HAP-1 (cell line): ENCODE measurements around the gene MCHR1.
"Not testable (repeated sequence)": the region's sequence is repeated elsewhere in the genome, so short reads cannot be mapped to it uniquely, and the experiment has no call there.

Source experiments
- DNase-seq, 2 experiments: peaks; one replicate each; pipeline ENCODE4 v3.0.0-alpha.2; 2016 to 2020; ENCODE audit warnings: low spot score in 2 of 2
- H3K27me3 ChIP-seq: fragments of 250-450 bp; sonication (Bioruptor Pico); 2 replicates; pipeline ENCODE4 v1.5.1; 2020; ENCODE audit warnings: low read depth, mild to moderate bottlenecking, moderate library complexity
- H3K36me3 ChIP-seq: fragments of 250-450 bp; sonication (Bioruptor Pico); replicated peaks from 2 replicates; pipeline ENCODE4 v1.5.1; 2020; ENCODE audit warnings: mild to moderate bottlenecking
- H3K4me1 ChIP-seq: fragments of 250-450 bp; sonication (Bioruptor Pico); 2 replicates; pipeline ENCODE4 v1.5.1; 2020; ENCODE audit warnings: mild to moderate bottlenecking
- H3K4me3 ChIP-seq: fragments of 250-450 bp; sonication (Bioruptor Pico); 2 replicates; pipeline ENCODE4 v1.5.1; 2020; ENCODE audit warnings: mild to moderate bottlenecking, moderate library complexity
- H3K9me3 ChIP-seq: fragments of 250-450 bp; sonication (Bioruptor Pico); 2 replicates; pipeline ENCODE4 v1.5.1; 2020; ENCODE audit warnings: mild to moderate bottlenecking, moderate library complexity
- in situ Hi-C: fragments of 300-500 bp; cut with MboI; formaldehyde crosslinking; loops from 3 replicates; pipeline ENCODE4 v1.14.3; 2020; ENCODE audit warnings: low sequenced_read_pairs, inconsistent platforms, mixed read lengths

Gene MCHR1

GRCh38 chr22:40645579-40646197 lies 33.6 kb upstream of the MCHR1 start:
- no peak for DNase-seq
- in situ Hi-C loops, result no loop called here
- Histone ChIP-seq H3K4me1 (no peaks in the 10 kb centered on the region), H3K36me3 (no peaks in the 10 kb centered on the region), H3K4me3 (no peak overlapping the region), H3K27me3 (no peaks in the 10 kb centered on the region), H3K9me3 (no peaks in the 10 kb centered on the region)

GRCh38 chr22:40648386-40648785 lies 30.9 kb upstream of the MCHR1 start:
- Histone ChIP-seq H3K4me1 (peaks cover 12% of the 10 kb centered on the region), H3K9me3 (no peaks in the 10 kb centered on the region), H3K27me3 (no peaks in the 10 kb centered on the region), H3K4me3 (no peak overlapping the region), H3K36me3 (no peaks in the 10 kb centered on the region)
- no peak for DNase-seq
- in situ Hi-C loops, result no loop called here

- in situ Hi-C loops, result loop anchor here (5.0 kb wide), 1 partner anchor 219 kb away; no protein-coding TSS in a partner anchor
- H3K4me3 ChIP-seq, result peak overlapping the region; percentile 63
- H3K36me3 ChIP-seq, result no peaks in the 10 kb centered on the region; the same call in 1 of the 2 replicates
- H3K27me3 ChIP-seq, result no peaks in the 10 kb centered on the region
- H3K4me1 ChIP-seq, result peaks cover 12% of the 10 kb centered on the region
- DNase-seq, result no peak
- H3K9me3 ChIP-seq, result no peaks in the 10 kb centered on the region
These were observed 28.2 kb upstream of the MCHR1 start for GRCh38 chr22:40651057-40651456.

- Histone ChIP-seq H3K36me3 (no peaks in the 10 kb centered on the region; the same call in 1 of the 2 replicates), H3K27me3 (no peaks in the 10 kb centered on the region), H3K9me3 (no peaks in the 10 kb centered on the region), H3K4me1 (peaks cover 12% of the 10 kb centered on the region), H3K4me3 (peak overlapping the region; percentile 63)
- in situ Hi-C loops, result loop anchor here (5.0 kb wide), 1 partner anchor 220 kb away; no protein-coding TSS in a partner anchor
- DNase-seq, result peak; percentile 94 to 95
These were observed 27.5 kb upstream of the MCHR1 start for GRCh38 chr22:40651563-40652501.

GRCh38 chr22:40653361-40653760 lies 25.9 kb upstream of the MCHR1 start:
- Histone ChIP-seq H3K36me3 (no peaks in the 10 kb centered on the region; the same call in 1 of the 2 replicates), H3K9me3 (no peaks in the 10 kb centered on the region), H3K4me1 (peaks cover 12% of the 10 kb centered on the region), H3K27me3 (no peaks in the 10 kb centered on the region), H3K4me3 (no peak overlapping the region)
- no peak for DNase-seq
- in situ Hi-C loops, result loop anchor here (5.0 kb wide), 1 partner anchor 221 kb away; no protein-coding TSS in a partner anchor

- Histone ChIP-seq H3K36me3 (no peaks in the 10 kb centered on the region; the same call in 1 of the 2 replicates), H3K27me3 (no peaks in the 10 kb centered on the region), H3K9me3 (no peaks in the 10 kb centered on the region), H3K4me1 (peaks cover 12% of the 10 kb centered on the region), H3K4me3 (no peak overlapping the region)
- in situ Hi-C loops, result loop anchor here (5.0 kb wide), 1 partner anchor 222 kb away; no protein-coding TSS in a partner anchor
- peak; percentile 8 to 34 for DNase-seq
These were observed 24.6 kb upstream of the MCHR1 start for GRCh38 chr22:40654522-40655167.

- H3K27me3 ChIP-seq, H3K4me3 ChIP-seq, in situ Hi-C loops, H3K36me3 ChIP-seq, DNase-seq, H3K9me3 ChIP-seq: not testable (repeated sequence)
- H3K4me1 ChIP-seq, result peaks cover 12% of the 10 kb centered on the region
These were observed 23.3 kb upstream of the MCHR1 start for GRCh38 chr22:40655941-40656340.

GRCh38 chr22:40656651-40657050 lies 22.6 kb upstream of the MCHR1 start:
- in situ Hi-C loops, H3K9me3 ChIP-seq, H3K36me3 ChIP-seq, H3K27me3 ChIP-seq, H3K4me3 ChIP-seq, H3K4me1 ChIP-seq, DNase-seq: not testable (repeated sequence)

GRCh38 chr22:40659166-40659565 lies 20.1 kb upstream of the MCHR1 start:
- Histone ChIP-seq H3K36me3 (no peaks in the 10 kb centered on the region; the same call in 1 of the 2 replicates), H3K27me3 (no peaks in the 10 kb centered on the region), H3K9me3 (no peaks in the 10 kb centered on the region), H3K4me3 (no peak overlapping the region), H3K4me1 (peaks cover 4% of the 10 kb centered on the region)
- in situ Hi-C loops, result no loop called here
- DNase-seq, result no peak

- no peak overlapping the region for H3K4me3 ChIP-seq
- H3K4me1 ChIP-seq, result peaks cover 4% of the 10 kb centered on the region
- H3K36me3 ChIP-seq, result no peaks in the 10 kb centered on the region
- in situ Hi-C loops, result no loop called here
- H3K9me3 ChIP-seq, result no peaks in the 10 kb centered on the region
- DNase-seq, result no peak
- no peaks in the 10 kb centered on the region for H3K27me3 ChIP-seq
These were observed 18.6 kb upstream of the MCHR1 start for GRCh38 chr22:40660730-40661129.

- in situ Hi-C loops, result no loop called here
- no peak for DNase-seq
- Histone ChIP-seq H3K36me3 (no peaks in the 10 kb centered on the region), H3K4me1 (peaks cover 4% of the 10 kb centered on the region), H3K4me3 (no peak overlapping the region), H3K9me3 (no peaks in the 10 kb centered on the region), H3K27me3 (no peaks in the 10 kb centered on the region)
These were observed 17.6 kb upstream of the MCHR1 start for GRCh38 chr22:40661671-40662070.

- in situ Hi-C loops, result no loop called here
- no peaks in the 10 kb centered on the region for H3K9me3 ChIP-seq
- no peak overlapping the region for H3K4me3 ChIP-seq
- no peak for DNase-seq
- H3K36me3 ChIP-seq, result no peaks in the 10 kb centered on the region
- no peaks in the 10 kb centered on the region for H3K27me3 ChIP-seq
- H3K4me1 ChIP-seq, result peaks cover 4% of the 10 kb centered on the region
These were observed 14.0 kb upstream of the MCHR1 start for GRCh38 chr22:40665312-40665711.

GRCh38 chr22:40666151-40666848 lies 13.0 kb upstream of the MCHR1 start:
- Histone ChIP-seq H3K36me3 (no peaks in the 10 kb centered on the region), H3K27me3 (no peaks in the 10 kb centered on the region), H3K4me3 (no peak overlapping the region), H3K9me3 (no peaks in the 10 kb centered on the region), H3K4me1 (peaks cover 4% of the 10 kb centered on the region)
- in situ Hi-C loops, result no loop called here
- no peak for DNase-seq
